Stromal cell of bone marrow (primary cell): ENCODE results near the gene CD63.

ENCODE experiments used
- DNase-seq: peaks from one replicate; pipeline ENCODE4 v3.0.0-alpha.2; 2012; ENCODE audit warnings: low read depth

Gene CD63

DNA sequence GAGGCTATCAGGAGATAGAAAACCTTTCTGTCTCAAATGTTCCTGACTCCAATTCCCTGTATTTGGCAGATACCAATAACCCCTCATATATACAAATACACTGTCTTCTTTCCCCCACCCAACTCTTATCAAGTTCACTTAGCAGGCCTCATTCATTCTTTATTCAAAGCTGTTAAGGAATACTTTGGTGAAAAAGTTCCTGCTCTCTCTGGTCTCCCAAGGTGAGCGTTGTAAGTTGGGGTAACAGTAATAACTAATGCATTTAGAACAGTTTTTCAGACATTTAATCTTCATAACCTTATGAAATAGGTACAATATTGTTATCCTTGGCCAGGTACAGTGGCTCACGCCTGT lies 10.2 kb upstream of the CD63 start:
- no peak for DNase-seq

DNA sequence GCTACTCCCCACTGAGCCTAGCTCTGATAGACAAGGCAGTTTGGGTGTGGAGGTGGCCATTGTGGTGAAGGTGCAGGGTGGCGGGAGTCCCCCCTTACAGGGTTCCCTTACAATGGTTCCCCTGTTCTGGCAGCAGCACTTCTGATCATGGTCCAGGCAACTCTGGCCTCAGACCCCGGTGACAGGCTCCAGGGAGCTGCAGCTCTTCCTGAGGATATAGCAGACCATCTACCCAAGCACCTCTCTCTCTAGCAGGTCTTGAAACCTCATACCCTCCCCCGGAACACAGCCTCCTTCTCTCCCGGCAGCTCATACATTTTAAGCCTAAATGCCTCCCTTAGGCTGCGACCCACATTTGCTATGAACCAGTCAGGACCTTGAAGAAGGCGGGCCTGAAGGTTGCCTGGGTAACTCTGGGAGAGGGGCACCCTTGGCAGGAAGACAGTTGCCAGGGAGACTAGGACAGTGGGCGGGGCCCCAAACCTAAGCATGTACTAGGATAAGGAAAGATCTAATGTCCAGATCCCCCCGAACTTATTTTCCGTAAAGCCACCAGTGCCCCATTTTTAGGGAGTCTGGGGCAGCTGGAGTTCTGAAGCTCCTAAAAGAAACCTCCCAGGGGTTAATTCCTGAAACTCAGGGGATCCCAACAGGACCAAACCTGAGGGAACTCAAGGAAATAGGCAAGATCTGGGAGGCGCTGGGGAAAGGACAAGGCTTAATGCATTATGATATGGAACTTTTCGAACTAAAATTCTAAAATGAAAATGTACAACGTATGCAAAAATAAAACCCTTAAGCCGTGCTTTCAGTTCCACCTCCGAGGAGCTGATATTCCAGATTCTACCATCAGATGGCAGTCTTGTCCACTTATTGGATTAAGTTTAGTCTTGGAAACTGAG lies 9.6 kb upstream of the CD63 start:
- DNase-seq = peak; percentile 74

DNA sequence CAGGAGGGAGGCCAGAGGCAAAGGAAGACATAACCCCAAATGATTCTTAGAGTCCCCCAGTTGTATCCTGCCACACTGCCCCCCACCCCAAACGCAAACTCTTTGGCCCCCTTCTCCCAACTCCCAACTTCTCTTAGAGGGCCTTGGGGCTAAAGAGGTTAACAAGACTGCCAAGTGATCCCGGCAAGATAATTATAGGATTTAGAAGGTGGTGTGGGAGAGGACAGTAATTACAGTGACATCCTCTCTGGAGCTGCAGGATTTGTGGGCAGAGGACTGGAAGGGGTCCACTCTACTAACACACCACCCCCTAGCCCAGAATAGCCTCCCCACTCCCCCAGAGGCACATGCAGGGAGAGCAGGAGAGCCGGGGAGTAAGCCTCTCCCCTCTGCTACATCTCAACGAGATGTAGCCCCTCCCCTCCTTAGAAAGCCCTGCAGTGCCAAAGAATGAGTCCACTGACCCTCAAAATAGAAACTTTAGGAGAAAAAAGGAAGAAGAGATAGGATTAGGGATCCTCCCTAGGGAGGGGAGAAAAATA lies 8.8 kb upstream of the CD63 start:
- DNase-seq = no peak

DNA sequence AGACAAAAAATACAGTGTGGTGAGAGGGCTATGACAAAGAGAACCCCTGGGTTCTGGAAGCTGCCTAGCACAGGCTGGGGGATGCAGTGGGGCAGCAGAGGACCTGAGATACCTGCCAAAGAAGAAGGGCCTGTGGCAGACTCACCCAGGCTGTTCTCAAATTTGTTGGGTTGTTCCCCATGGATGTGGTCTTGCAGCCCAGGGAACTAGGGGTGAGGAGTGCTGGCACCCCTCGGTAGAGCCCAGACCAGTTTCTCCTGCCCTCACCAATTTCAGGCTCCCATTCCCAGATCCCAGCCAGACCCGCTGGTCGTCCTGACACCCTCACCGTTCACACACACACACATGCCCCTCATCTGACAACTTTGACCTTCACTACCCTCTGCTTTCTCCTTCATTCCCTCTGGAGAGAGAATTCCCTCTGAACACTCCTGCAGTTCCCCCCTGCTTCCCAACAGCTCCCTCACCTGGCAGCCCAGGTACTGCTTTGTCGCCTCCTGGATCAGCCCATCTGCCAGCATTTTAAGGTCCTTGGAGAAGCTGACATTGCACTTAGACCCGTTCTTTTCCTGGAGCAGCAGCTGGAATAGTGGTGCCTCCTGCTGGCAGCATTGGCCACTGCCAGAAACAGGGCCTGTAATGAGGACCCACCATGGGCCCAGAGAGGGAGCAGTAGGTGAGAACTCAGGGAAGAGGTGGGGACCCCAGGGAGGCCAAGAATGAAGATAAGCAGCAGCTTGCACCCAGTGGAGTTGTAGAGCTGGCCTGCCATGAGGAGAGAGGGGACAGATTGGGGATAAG lies 8.2 kb upstream of the CD63 start:
- DNase-seq = peak; percentile 61

DNA sequence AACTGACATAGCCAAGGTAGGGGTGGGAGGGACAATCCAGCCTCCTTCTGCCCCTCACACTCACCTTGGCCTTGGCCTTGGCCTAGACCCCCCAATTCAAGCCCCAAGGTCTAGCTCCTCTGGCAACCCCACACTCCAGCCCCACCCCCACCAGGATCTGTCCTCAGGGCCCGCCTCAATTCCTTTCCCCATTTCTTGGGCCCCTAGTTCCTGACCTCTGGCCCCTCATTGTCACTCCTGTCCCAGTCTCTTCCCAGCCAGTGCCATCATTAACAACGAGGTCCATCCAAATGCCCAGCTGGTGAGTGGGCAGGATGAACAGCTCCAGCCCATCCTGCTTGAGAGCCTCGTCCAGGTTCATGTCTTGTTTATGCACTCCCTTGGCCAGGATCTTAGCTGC lies 7.3 kb upstream of the CD63 start:
- DNase-seq = no peak

DNA sequence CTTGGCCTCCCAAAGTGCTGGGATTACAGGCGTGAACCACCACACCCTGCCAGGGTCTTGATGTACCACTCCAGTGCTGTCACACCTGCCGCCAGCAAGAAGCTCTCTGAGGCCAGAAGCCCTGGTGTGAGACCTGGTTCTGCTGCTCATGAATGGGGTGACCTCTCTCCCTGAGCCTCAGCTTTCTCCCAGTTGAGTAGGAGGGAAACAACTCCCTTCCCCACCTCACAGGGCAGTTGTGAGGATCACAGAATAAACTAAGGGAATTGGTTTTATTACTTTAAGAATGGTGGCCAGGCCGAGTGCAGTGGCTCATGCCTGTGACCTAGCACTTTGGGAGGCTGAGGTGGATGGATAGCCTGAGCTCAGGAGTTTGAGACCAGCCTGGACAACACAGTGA lies 5.8 kb upstream of the CD63 start:
- DNase-seq = no peak

DNA sequence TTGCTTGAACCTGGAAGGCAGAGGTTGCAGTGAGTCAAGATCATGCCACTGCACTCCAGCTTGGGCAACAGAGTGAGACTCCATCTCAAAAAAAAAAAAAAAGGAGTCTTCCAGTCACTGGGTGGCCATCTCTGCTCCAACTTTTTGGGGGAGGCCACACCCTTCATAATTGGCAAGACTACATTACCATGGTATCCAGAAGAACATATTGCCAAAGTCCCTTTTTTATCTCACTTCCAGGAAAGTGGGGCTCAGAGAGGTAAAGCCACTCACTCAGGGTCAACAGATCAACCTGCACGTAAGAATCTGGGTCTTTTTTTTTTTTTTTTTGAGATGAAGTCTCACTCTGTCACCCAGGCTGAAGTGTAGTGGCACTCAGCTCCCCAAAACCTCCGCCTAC lies 5.0 kb upstream of the CD63 start:
- DNase-seq = no peak

DNA sequence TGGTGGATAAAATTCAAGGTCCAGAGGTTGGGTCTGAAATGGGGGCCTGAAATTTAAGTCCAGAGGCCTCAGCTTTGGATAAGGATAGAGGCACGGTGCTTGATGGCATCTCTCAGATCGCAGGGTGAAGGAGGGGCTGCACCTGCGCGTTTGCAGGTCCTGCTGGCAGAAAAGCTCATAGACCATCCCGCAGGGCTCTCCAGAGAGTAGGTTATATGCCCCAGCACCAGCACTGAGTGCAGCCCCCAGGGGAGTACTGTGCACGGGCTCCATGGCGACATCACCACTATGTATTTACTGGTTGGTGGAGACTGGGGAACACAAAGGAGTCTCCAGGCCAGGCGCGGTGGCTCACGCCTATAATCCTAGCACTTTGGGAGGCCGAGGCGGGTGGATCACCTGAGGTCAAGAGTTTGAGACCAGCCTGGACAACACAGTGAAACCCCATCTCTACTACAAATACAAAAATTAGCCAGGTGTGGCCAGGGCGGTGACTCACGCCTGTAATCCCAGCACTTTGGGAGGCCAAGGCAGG lies 4.3 kb upstream of the CD63 start:
- DNase-seq = no peak

DNA sequence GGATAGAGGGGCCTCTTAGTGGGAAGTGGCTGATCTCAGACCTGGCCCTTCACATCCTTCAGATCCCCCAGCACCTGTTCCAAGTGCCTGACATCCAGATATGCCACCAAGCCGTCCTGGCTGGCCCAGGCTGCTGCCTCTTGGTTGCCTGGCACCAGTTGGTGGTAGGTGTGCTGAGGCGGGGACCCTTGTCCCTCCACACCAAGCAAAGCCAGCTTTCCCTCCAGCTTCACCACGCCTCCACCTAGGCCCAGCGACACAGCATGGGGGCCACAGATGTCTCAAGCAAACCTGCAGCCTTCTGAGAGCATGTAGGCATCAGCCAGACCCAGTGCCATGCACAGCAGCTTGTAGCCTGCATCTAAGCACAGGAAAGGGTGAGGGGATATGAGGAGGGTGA lies 3.5 kb upstream of the CD63 start:
- no peak for DNase-seq

DNA sequence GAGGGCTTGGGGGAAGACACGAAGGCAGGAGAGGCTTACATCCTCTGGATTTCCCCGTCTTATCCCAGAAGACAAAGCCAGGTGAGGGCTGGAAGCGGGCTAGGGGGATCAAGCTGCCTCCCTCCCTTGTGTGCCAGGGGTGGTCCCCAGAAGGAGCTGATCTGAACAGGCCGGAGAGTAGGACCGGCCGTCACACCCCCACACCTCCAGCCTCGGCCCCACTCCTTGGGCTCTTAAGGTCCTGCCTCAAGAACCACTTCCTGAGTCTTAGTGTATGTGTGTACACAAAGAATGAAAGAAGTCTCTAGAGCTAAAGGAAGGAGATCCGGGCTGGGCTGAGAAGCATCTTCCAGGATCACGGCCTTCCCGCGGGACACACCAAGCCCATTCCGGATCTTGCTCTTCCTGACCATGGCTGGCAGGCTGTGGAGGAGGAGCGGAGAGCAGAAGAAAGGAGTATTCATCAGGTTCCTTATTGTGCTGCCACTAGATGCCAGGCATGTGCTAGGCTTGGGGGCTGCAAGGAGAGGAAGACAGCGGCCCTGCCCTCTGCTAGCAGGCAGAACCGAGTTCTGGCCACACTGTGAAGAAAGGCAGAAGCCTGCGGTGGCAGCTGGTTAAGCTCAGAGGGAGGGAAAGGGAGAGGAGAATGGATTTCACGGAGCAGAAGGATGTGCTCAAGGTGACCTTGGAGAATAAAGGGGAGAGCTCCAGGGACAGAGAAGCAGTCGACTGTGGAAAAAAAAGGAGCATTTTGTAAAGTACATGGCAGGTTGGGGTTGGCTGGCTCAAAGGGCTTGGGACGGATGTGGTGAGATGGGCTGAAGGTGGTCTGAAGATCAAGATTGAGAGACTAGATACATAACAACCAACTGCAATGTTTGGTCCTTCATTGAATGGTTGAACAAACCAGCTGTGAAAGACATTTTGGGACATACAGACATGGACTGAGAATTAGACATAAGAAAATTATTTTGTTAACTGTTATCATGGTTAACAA lies 1.3 kb upstream of the CD63 start:
- DNase-seq = no peak

DNA sequence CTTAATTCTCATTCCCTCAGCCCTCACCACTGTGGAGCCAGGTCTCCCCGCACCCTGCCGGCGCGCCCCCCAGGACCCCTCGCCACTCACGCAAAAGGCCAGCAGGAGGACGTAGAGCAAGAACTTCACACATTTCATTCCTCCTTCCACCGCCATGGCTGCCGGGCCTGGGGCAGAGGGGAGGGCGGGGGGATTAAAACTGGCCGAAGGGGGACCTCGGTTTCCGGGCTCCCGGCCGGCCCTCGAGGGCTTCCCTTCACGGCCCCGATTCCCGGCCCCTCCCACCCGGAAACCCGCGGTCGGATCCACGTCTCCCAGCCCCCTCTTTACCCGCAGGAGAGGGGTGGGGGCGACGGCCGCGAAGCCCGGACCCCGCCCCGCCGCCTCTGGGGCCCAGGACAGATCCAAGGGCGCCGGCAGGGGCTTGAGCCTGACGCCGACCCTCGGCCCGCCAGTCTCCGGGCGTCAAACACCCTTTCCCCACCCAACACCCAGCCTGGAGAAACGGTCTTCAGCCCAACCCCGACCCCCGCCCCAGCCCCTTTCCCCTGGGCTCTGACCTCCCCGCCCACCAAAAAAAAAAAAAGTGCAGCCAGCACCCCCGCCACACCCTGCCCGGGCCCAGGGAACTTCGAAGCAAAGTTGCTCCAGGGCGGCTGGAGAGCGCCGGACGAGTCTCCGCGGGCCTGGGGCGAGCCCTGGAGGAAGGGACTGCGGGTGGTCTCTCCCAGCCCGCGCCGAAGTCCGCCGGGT lies 447 bp downstream of the CD63 start:
- no peak for DNase-seq

DNA sequence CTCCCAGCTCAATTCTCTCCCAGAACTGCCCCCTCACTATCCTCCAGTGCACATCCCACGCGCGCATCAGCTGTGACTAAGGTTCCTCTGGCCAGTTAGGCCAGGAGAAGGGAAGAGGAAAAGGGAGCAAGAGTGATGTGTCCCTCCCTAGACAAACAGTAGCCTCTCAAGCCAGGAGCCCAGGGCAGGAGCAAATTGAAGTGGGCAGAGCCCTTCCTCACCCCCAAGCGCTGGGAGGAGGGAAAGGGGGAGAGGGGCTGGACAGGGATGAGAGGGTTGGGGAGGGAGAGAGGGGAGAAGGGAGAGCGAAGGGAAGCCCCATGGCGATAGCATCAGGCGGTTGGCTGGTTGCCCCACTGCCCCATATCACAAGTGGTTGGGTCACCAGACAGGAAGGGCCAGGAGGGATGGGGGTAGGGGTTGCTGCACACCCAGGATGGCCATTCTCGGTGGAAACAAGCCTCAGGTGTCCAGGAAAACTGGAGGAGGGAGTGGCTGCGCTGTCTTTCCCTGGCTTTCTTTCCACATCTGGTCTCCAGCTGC lies 1.1 kb downstream of the CD63 start:
- no peak for DNase-seq

DNA sequence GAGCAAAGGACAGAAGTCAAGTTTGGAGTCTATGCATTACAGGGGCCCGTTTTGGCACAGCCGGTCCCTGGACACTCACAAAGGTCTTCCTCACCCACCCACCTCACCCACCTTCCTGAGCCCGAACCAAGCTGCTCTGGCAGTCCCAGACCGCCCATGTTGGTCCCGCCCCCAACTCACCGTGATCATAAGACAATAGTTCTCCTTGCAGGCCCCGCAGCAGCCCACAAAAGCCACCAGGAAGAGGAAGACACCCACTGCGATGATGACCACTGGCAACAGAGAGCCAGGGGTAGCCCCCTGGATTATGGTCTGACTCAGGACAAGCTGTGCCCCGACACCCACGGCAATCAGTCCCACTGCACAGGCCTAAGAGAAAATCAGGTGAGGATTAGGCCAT lies 1.8 kb downstream of the CD63 start:
- DNase-seq = no peak

DNA sequence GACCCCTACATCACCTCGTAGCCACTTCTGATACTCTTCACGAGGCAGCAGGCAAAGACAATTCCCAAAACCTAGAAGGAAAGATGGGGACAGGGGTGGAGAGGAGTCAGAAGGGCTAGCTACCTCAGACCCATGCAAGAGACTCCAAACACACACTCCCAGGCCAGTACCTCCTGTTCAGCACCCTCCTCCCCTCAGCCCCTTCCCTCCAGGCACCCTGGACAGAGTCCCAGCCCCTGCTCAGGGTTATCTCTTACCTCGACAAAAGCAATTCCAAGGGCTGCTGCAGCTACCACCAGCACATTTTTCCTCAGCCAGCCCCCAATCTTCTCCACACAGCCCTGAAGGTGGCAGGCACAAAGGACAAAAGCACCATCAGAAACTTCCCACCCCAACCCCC lies 3.3 kb downstream of the CD63 start:
- DNase-seq = no peak

DNA sequence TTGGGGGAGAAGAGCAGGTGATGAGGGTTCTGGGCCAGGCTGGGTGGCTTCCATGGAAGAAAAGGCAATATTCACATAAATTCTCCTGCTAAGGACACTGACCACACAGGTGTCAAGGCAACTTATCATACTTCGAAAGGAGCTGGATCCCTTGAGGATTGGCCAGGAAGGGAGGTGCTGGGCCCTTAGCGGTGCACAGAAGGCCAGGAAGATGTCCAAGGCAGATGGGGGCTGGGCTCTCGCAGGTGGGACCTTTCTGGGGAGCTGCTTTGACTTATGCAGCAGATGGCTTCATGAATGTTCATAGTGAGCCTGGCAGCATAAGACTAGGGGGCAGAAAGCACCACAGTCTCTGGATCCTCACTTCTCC lies 3.9 kb downstream of the CD63 start:
- no peak for DNase-seq

DNA sequence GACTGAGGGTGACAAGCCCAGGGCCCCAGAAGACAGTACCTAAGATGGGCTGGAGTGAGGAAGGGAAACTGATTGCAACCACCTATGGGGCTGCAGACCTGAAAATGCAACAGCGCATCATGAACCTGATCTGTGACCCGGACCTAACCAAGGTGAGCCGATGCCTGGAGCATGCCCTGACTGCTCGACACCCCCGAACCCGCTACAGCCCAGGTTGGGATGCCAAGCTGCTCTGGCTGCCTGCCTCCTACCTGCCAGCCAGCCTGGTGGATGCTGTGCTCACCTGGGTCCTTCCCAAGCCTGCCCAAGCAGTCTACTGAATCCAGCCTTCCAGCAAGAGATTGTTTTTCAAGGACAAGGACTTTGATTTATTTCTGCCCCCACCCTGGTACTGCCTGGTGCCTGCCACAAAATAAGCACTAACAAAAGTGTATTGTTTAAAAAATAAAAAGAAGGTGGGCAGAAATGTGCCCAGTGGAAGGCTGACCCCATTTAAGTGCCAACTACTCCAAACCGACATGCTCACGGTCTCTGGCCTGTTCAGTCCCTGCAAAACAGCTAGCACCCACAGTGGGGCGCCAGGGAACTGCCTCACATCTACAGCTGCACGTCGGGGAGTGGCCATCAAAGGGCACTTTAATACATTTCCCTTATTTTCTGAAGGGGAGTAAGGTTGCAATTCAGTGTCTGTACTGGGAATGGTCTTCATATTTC lies 4.4 kb downstream of the CD63 start:
- no peak for DNase-seq

DNA sequence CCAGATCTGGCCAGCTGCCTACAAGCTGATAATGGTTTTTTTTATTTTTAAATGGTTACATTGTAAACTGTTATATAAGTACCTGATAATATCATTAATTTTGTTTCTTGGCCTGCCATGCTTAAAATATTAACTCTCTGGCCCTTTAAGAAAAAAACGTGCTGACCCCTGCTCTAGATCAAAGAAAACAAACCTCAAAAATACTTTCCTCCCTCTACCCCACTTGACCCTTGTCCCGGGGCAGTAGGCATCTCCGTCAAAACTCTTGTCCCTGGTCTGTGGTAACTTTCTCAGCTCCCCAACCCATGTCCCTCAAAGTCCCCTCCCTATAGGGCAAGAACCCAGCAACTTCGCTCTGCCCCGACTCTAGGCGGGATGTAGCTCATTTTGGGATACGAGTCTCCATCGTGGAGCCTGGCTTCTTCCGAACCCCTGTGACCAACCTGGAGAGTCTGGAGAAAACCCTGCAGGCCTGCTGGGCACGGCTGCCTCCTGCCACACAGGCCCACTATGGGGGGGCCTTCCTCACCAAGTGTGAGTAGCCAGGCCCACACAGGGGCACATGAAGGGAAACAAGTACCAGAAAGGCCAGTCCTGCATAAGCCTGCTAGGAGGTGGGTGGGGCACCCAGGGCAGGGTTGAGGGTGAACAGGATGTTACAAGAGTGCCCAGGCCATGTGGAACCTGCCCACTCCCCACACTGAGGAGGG lies 5.1 kb downstream of the CD63 start:
- DNase-seq = no peak

DNA sequence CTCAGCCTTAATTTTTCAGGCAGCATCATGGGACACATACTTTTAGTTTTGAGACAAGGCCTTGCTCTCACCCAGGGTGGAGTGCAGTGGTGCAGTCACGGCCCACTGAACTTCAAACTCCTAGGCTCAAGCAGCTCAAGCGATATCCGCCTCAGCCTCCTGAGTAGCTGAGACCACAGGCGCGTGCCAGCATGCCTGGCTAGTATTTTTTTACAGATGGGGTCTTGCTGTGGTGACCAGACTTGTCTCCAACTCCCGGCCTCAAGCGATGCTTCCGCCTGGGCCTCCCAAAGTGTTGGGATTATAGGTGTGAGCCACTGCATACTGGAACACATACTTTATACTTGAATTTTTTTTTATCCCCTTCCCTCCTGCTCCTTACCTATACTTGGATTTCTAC lies 5.9 kb downstream of the CD63 start:
- no peak for DNase-seq

DNA sequence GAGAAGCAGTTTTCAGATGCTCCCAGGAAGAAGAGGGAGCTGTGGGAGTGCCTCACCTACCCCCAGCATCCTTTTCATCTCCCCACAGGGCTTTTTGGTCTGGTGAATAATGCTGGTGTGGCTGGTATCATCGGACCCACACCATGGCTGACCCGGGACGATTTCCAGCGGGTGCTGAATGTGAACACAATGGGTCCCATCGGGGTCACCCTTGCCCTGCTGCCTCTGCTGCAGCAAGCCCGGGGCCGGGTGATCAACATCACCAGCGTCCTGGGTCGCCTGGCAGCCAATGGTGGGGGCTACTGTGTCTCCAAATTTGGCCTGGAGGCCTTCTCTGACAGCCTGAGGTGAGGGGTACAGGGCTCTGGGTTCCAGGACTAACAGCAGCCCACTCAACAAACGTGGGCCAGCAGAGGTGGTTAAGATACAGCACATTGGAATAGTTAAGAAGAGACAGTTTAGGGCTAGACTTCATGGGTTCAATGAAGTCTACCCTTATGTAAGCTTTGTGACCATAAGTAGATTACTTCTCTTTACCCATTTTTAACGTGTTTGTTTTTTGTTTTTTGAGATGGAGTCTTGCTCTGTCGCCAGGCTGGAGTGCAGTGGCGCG lies 7.1 kb downstream of the CD63 start:
- DNase-seq = no peak
